Natural killer cell treated with Interleukin-12 subunit alpha and Interleukin-12 subunit beta and Interleukin-15 and Interleukin-18, amount 100 ng/mL, for 72 hours (primary cell): Measurements from ENCODE around the gene AP5Z1. TPM values are rescaled to one million over a fixed set of nuclear protein-coding genes. Genes with fewer than 3 reads are reported as not detected.

Experiments
- ATAC-seq, 2 donors: fragments of 150-1000 bp; cut with Tn5 transposase in 1 of 2; sonication (Bioruptor Pico), chemical (Tn5 transposase) in 1 of 2; 2 replicates each; pipeline ENCODE4 v1.10.0; 2021
- DNase-seq: peaks from one replicate; pipeline ENCODE4 v3.0.0; 2022; ENCODE audit warnings: low spot score
- H3K27ac Mint-ChIP-seq, 2 donors: 1 replicate in 1 of 2; 2 replicates in 1 of 2; pipeline ENCODE4 v1.8.0; 2022; ENCODE audit warnings: mixed read lengths in 2 of 2, mild to moderate bottlenecking in 1 of 2, moderate library complexity in 1 of 2
- H3K27me3 Mint-ChIP-seq, 2 donors: 1 replicate in 1 of 2; 2 replicates in 1 of 2; pipeline ENCODE4 v1.8.0; 2022; ENCODE audit warnings: mixed read lengths in 2 of 2
- H3K36me3 Mint-ChIP-seq: one replicate; pipeline ENCODE4 v1.8.0; 2022; ENCODE audit warnings: mixed read lengths
- H3K4me1 Mint-ChIP-seq, 2 donors: 1 replicate in 1 of 2; 2 replicates in 1 of 2; pipeline ENCODE4 v1.8.0; 2022; ENCODE audit warnings: low read depth in 2 of 2, mixed read lengths in 2 of 2, mild to moderate bottlenecking in 1 of 2
- H3K4me3 Mint-ChIP-seq: one replicate; pipeline ENCODE4 v1.8.0; 2022; ENCODE audit warnings: mixed read lengths
- H3K9me3 Mint-ChIP-seq: 2 replicates; pipeline ENCODE4 v1.8.0; 2022; ENCODE audit warnings: mixed read lengths
- total RNA-seq, 2 donors: library from RNA; stranded (reverse); gene quantifications; one replicate each; pipeline ENCODE4 v1.2.3, GENCODE V29; 2022

The AP5Z1 gene
- total RNA-seq, 2 donors from 2014 or later, result 87.3 to 99.4 TPM

DNA sequence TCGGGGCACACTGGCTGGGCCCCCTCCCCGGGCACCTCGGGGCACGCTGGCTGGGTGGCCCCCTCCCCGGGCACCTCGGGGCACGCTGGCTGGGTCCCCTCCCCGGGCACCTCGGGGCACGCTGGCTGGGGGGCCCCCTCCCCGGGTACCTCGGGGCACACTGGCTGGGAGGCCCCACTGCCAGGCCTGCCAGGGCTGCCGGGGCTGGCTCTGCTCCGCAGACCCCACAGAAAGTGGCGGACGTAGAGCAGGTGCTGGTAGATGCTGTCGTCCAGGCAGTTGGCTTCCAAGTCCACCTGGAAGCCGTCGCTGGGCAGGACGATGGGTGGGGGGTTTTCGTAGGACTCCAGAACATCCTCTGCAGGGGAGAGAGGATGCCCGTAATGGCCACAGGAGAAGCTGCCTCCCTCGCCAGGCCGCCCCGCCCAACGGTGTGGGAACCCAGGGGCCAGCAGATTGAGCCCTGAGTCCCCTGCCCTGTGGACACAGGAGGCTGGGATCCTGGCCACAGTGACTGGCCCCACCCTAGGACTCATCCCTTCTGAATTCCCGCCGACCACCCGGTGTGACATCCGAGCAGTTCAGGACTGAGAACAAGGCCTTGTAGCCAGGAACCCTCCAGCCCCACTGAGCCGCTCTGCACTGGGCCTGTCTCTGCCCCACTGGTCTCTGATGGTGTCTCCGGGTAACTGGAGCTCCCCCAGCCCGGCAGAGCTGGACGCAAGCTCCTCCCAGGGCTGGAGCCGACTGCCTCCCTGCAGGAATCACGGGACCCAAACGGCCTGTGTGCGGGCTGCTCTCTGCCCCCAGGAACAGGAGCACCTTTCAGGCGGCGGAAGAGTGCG is 28.2 kb downstream of the AP5Z1 start:
- Mint-ChIP-seq H3K4me3 (no peak overlapping the region), H3K36me3 (no peaks in the 10 kb centered on the region), H3K27ac (no peak overlapping the region), H3K4me1 (peaks cover 0 to 14% of the 10 kb centered on the region in 2 donors), H3K9me3 (no peaks in the 10 kb centered on the region), H3K27me3 (peaks cover 3 to 9% of the 10 kb centered on the region in 2 donors)
- ATAC-seq (no peak), DNase-seq (no peak)

DNA sequence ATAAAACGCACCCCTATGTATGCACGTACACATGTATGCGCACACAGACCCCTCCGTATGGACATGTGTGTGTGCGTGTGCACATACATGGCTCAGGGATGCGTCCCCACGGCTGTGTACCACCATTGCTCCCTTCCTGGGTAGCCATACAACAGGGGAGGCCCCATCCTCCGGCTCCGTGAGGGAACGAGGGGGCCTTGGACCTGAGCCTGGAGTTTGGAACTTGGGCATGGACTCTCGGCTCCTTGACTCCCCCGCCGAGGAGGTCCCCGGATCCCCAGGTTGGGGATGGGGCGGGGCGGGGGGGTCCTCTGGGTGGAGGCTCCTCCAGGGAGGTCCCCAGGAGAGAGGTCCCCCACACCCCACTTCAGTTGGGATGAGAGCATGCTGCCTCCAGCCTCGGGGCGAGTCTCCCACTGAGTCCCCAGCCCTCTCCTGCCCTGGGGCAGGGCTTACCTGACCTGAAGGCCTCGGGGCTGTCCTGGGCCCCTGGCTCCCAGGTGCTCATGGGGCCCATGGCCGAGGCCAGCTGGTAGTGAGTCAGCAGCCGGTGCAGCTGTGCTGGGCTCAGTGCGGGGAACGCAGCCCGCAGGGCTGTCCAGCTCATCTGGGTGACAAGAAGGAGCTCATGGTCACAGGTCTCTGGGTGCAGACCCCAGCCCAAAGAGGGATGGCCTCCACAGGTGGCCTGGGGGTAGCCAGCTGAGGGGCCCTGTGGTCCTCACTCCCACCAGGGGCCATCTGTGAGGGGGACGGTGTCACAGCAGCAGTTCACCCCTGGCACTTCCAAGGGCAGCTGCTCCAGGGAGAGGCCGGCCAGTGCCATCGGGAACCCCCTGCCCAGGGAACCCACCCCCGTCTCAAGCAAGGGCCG is 29.9 kb downstream of the AP5Z1 start:
- Mint-ChIP-seq H3K4me3 (no peak overlapping the region), H3K36me3 (no peaks in the 10 kb centered on the region), H3K27me3 (peaks cover 3 to 9% of the 10 kb centered on the region in 2 donors), H3K4me1 (peaks cover 1 to 20% of the 10 kb centered on the region in 2 donors), H3K27ac (no peak overlapping the region), H3K9me3 (no peaks in the 10 kb centered on the region)
- DNase-seq, result no peak
- ATAC-seq, result no peak

DNA sequence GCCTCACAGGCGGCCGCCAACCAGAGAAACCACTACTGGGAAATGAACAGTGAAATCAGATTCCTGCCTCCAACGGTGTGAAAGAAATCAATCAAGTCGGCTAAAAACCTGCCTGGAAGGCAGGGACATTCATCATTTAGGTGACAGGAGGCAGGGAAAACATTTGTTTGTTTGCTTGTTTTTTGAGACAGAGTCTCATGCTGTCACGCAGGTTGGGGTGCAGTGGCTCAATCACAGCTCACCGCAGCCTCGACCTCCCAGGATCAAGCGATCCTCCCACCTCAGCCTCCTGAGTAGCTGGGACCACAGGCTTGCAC is 30.5 kb downstream of the AP5Z1 start:
- Mint-ChIP-seq H3K4me3 (no peak overlapping the region), H3K9me3 (no peaks in the 10 kb centered on the region), H3K4me1 (peaks cover 4 to 19% of the 10 kb centered on the region in 2 donors), H3K27me3 (peaks cover 3 to 9% of the 10 kb centered on the region in 2 donors), H3K27ac (no peak overlapping the region), H3K36me3 (no peaks in the 10 kb centered on the region)
- no peak for DNase-seq
- no peak for ATAC-seq

DNA sequence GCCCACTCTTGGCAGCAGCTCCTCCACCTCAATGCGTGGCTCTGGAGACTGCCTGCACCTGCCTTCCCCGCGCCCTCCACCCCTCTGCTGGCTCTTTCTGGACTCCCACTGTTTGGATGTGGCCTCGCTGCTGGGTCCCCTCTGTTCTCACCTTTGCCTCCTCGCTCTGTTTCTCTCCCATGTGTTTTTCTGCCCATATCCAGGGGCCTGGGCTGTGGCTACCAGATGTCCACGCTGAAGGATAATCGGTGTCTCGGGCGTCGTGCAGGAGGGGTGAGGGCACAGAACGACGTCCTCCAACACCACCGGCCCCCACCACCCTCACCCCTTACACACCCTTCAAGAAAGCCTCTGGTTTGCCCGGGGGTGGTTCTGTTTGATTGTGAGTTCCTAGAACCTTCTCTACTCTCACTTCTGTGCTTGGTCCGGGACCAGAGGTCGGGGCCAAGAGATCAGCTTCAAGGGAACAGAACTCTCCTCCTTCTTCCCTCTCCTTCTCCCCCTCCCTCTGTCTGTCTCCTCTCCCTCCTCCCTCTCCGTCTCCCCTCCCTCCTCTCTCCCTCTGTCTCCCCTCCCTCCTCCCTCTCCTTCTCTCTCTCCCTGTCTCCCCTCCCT is 31.7 kb downstream of the AP5Z1 start:
- Mint-ChIP-seq H3K9me3 (no peaks in the 10 kb centered on the region), H3K27me3 (peaks cover 3 to 9% of the 10 kb centered on the region in 2 donors), H3K27ac (peak overlapping the region in 1 of 2 donors; percentile 87), H3K36me3 (no peaks in the 10 kb centered on the region), H3K4me3 (no peak overlapping the region), H3K4me1 (peaks cover 4 to 17% of the 10 kb centered on the region in 2 donors)
- DNase-seq (no peak), ATAC-seq (peak; percentile 11 to 21)

DNA sequence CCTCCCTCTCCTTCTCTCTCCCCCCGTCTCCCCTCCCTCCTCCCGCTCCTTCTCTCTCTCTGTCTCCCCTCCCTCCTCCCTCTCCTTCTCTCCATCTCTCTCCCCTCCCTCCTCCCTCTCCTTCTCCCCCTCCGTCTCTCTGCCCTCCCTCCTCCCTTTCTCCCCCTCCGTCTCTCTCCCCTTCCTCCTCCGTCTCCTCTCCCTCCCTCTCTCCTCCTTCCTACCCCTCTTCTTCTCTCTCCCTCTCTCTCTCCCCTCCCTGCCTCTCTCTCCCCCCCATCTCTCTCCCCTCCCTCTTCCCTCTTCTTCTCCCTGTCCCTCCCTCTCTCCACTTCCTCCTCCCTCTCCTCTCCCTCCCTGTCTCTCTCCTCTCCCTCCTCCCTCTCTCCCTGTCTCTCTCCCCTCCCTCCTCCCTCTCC is 32.2 kb downstream of the AP5Z1 start:
- Mint-ChIP-seq H3K27ac (peak overlapping the region in 1 of 2 donors; percentile 87), H3K27me3 (peaks cover 4 to 12% of the 10 kb centered on the region in 2 donors), H3K9me3 (no peaks in the 10 kb centered on the region), H3K4me3 (no peak overlapping the region), H3K4me1 (peaks cover 4 to 17% of the 10 kb centered on the region in 2 donors), H3K36me3 (no peaks in the 10 kb centered on the region)
- ATAC-seq (no peak), DNase-seq (no peak)

DNA sequence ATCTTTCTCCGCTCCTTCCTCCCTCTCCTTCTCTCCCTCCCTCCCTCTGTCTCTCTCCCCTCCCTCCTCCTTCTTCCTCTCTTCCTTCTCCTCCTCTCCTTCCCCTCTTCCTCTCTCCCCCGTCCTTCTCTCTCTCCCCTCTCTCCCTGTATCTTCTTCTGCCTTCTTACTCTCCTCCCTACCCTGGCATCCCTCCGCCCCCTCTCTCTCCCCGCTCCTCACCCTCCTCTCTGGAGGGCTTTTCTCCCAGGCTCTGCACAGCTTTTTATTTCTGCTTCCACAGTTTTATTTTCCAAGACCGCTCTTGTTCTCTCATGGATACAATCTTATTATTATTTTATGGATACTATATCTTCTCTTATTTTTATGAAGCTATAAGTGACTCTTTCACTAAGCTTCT is 32.6 kb downstream of the AP5Z1 start:
- ATAC-seq (no peak), DNase-seq (no peak)
- Mint-ChIP-seq H3K36me3 (no peaks in the 10 kb centered on the region), H3K4me1 (peaks cover 4 to 17% of the 10 kb centered on the region in 2 donors), H3K4me3 (no peak overlapping the region), H3K27ac (peak overlapping the region in 1 of 2 donors; percentile 87), H3K9me3 (no peaks in the 10 kb centered on the region), H3K27me3 (peaks cover 8 to 16% of the 10 kb centered on the region in 2 donors)

DNA sequence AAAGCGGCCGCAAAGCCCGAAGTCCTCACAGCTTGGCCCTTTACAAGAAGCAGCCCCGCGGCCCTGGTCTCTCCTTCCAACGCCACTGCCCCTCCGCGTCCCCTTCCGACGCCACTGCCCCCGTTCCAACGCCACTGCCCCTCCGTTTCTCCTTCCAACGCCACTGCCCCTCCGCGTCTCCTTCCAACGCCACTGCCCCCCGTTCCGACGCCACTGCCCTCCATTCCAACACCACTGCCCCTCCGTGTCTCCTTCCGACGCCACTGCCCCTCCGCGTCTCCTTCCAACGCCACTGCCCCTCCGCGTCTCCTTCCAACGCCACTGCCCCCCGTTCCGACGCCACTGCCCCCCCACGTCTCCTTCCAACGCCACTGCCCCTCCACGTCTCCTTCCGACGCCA is 33.1 kb downstream of the AP5Z1 start:
- peak overlapping the region in 1 of 2 donors; percentile 87 for H3K27ac Mint-ChIP-seq
- ATAC-seq, result no peak

DNA sequence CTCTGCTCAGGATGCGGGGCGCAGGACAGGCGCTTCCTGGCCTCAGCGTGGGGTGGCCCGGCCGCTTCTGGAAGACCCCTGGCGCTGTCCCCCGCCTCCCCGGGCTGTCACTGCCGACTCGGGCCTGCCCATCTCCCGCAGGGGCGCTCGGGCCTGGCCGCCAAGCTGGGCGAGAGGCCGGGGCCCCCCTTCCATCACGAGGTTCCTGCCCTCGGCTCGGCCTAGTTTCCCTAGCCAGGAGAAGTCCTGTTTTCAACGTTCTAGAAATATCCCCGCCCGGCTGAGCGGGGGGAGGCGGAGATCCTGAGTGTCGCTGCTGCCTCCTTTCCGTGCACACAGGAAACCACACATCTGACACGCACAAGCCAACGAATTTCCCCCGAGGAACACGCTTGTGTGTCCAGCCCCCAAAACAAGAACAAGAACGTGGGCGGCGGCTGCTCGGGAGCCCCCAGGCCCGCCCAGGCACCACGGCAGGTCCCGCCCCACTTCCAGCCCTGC is 33.7 kb downstream of the AP5Z1 start:
- H3K4me1 Mint-ChIP-seq, result peaks cover 4 to 18% of the 10 kb centered on the region in 2 donors
- peak overlapping the region in 1 of 2 donors; percentile 74 for H3K27ac Mint-ChIP-seq
- no peaks in the 10 kb centered on the region for H3K9me3 Mint-ChIP-seq
- ATAC-seq, result peak; percentile 69 to 82
- peaks cover 17 to 23% of the 10 kb centered on the region in 2 donors for H3K27me3 Mint-ChIP-seq
- H3K36me3 Mint-ChIP-seq, result no peaks in the 10 kb centered on the region
- peak; percentile 75 for DNase-seq
- H3K4me3 Mint-ChIP-seq, result peak overlapping the region; percentile 76

More for the DNA sequence above, 33.1 kb downstream of the AP5Z1 start:
- Mint-ChIP-seq H3K36me3 (no peaks in the 10 kb centered on the region), H3K4me1 (peaks cover 4 to 17% of the 10 kb centered on the region in 2 donors), H3K9me3 (no peaks in the 10 kb centered on the region), H3K27me3 (peaks cover 12 to 22% of the 10 kb centered on the region in 2 donors), H3K4me3 (no peak overlapping the region)
- DNase-seq, result no peak

DNA sequence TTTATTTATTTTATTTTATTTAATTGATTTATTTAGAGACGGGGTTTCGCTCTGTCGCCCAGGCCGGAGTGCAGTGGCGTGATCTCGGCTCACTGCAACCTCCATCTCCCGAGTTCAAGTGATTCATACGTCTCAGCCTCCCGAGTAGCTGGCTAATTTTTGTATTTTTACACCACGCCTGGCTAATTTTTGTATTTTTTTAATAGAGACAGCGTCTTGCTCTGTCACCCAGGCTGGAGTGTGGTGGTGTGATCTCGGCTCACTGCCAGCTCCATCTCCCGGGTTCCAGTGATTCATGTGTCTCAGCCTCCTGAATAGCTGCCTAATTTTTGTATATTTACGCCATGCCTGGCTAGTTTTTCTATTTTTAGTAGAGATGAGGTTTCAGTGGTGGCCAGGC is 34.2 kb downstream of the AP5Z1 start:
- peak overlapping the region in 1 of 2 donors; percentile 74 for H3K27ac Mint-ChIP-seq
- H3K36me3 Mint-ChIP-seq, result no peaks in the 10 kb centered on the region
- H3K4me3 Mint-ChIP-seq, result peak overlapping the region; percentile 76
- no peak for ATAC-seq
- H3K27me3 Mint-ChIP-seq, result peaks cover 20 to 23% of the 10 kb centered on the region in 2 donors
- no peaks in the 10 kb centered on the region for H3K9me3 Mint-ChIP-seq
- H3K4me1 Mint-ChIP-seq, result peaks cover 4 to 23% of the 10 kb centered on the region in 2 donors
- no peak for DNase-seq

DNA sequence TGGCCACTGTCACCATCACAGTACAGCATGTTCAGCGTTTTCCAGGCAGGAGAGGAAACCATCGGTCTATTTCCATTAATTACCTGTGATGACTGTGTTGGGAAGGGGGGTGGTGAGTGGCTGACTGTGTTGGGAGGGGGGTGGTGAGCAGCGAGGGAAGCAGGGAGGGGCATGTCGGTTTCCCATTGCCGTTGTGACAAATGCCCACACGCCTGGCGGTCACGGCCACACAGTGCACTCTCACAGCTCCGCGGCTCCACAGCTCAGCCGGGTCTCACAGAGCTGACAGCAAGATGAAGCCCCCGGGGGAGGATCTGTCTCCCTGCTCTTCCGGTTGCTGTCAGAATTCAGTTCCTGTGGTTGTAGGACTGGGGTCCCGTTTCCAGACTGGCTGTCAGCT is 39.0 kb downstream of the AP5Z1 start:
- Mint-ChIP-seq H3K4me1 (peaks cover 4 to 11% of the 10 kb centered on the region in 2 donors), H3K27me3 (peaks cover 14 to 20% of the 10 kb centered on the region in 2 donors), H3K4me3 (no peak overlapping the region), H3K9me3 (no peaks in the 10 kb centered on the region), H3K27ac (no peak overlapping the region), H3K36me3 (no peaks in the 10 kb centered on the region)
- no peak for DNase-seq
- ATAC-seq, result no peak

DNA sequence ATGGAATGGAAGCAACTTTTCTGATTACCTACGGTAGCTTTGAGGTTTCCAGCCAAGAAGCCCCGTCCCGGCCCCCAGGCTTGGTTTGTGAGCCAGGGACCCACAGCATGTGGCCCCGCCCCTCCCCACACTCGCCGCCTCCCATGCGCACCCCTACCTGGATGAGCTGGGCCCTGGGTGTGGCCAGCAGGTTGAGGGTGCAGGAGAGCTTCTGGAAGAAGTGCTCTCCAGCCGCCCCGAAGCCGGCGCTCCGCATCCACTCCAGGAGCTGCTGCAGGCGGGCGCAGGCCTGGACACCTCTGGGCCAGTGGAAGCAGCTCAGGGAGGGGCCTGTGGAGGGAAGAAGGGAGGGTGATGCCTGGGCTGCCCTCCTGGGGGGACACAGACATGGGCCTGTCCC is 39.7 kb downstream of the AP5Z1 start:
- Mint-ChIP-seq H3K9me3 (no peaks in the 10 kb centered on the region), H3K27me3 (peaks cover 14 to 20% of the 10 kb centered on the region in 2 donors), H3K4me3 (no peak overlapping the region), H3K27ac (no peak overlapping the region), H3K36me3 (no peaks in the 10 kb centered on the region), H3K4me1 (peaks cover 4 to 9% of the 10 kb centered on the region in 2 donors)
- ATAC-seq (no peak), DNase-seq (no peak)

DNA sequence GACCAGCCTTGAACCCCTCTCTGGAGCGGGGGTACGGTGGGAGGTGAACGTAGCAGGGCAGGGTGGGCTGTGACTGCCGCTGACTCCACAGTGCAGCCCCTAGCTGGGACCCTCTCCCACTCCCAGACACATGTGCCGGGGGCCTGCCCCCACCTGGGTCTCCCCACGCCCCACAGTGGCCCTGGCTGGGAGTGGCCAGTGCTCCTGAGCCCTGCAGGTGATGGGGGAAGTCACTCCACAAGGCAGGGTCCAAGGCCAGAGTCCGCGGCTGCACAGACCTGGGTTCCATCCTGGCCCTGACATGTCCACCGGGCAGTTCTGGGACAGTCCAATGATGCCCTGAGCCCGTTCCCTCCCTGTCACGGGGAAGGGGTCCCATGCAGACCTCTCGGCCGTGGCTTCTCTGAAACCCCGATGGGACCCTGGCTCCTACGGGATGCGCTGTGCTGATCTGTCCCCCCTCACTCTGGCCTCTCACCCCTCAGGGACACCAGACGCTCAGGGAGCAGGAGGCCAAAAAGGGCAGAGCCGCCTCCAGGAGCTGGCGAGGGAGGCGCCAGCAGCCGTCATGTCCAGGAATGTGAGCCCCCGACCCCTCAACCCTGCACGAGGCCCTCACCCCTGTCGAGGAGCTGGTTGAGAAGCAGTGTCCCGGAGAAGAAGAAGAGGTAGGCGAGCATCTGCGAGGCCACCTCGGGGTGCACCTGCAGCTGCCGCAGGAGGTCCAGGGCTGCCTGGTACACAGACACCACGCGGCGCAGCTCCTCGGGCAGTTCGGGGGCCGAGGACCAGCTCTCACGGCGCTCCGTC is 40.4 kb downstream of the AP5Z1 start:
- Mint-ChIP-seq H3K27me3 (peaks cover 14 to 20% of the 10 kb centered on the region in 2 donors), H3K27ac (no peak overlapping the region), H3K9me3 (no peaks in the 10 kb centered on the region), H3K4me1 (peaks cover 0 to 9% of the 10 kb centered on the region in 2 donors), H3K4me3 (no peak overlapping the region), H3K36me3 (no peaks in the 10 kb centered on the region)
- no peak for ATAC-seq
- no peak for DNase-seq
